SH-SY5Y (cell line): ENCODE results near the gene ARID5A.

Experiments used
- GATA2 ChIP-seq: IDR thresholded peaks from 2 replicates; pipeline ENCODE4 v1.6.1; 2011; ENCODE audit warnings: mild to moderate bottlenecking, low read depth, low read length
- GATA3 ChIP-seq: IDR thresholded peaks from 2 replicates; pipeline ENCODE4 v1.6.1; 2011; ENCODE audit warnings: low read depth, mild to moderate bottlenecking, low read length, moderate library complexity

GRCh38 chr2:96512341-96512740, 24.2 kb upstream of the ARID5A start:
- TF ChIP-seq GATA3: no peak
- no peak for TF ChIP-seq GATA2
